ENCODE data around the gene CRIM1. TPM values are rescaled to one million over a fixed set of nuclear protein-coding genes. Genes with fewer than 3 reads are reported as not detected.
A peak's percentile ranks its signal among the peaks of the same experiment; 100 is the strongest.

The CRIM1 gene
- total and polyA plus RNA-seq, 7 experiments from 2014 or later, result 0.10 to 7.1 (median 0.92) TPM

- intact Hi-C loops (cut with micrococcal nuclease), result loop anchor here in 1 of 2 donors (1.0 to 5.0 kb wide), 3 partner anchors 242 to 370 kb away; partner anchors contain the start of genes CRIM1 and STRN
These were observed 242.2 kb downstream of the CRIM1 start, which contains the start of gene FEZ2 for GRCh38 chr2:36597532-36598377. Gene FEZ2, minus strand, starts transcription at chr2:36598168. Its CDS starts 26 bp downstream, at chr2:36598142.

More at GRCh38 chr2:36597532-36598377, 242.2 kb downstream of the CRIM1 start, which contains the start of gene FEZ2:
- H3K4me3 ChIP-seq (ENCODE audit: low read length), result peak within 1 kb of the TSS; percentile 63
- peaks cover 9 to 16% of the 10 kb centered on the region in 2 donors for H3K4me1 ChIP-seq (ENCODE audit: control insufficient read depth in 2 of 2, insufficient read depth in 2 of 2, low read length in 2 of 2)
- DNase-seq, result peak; percentile 24 to 80 (median 41)
- peaks cover 26 to 45% (median 35%) of the 10 kb centered on the region in 7 donors for H3K4me1 Mint-ChIP-seq
- H3K36me3 ChIP-seq (ENCODE audit: control insufficient read depth in 2 of 3, insufficient read depth in 3 of 3, low read length in 3 of 3), result peaks cover 0 to 4% (median 0%) of the 10 kb centered on the region in 3 experiments
- peak within 1 kb of the TSS; percentile 69 to 97 (median 83) for H3K27ac Mint-ChIP-seq
- H3K4me3 Mint-ChIP-seq, result peak within 1 kb of the TSS; percentile 91 to 98 (median 92)
- POLR2A ChIA-PET, result no interaction called here
- H3K9me3 ChIP-seq (ENCODE audit: control insufficient read depth in 2 of 3, low read length in 3 of 3), result no peaks in the 10 kb centered on the region
- no peaks in the 10 kb centered on the region for H3K27me3 Mint-ChIP-seq
- no peaks in the 10 kb centered on the region for H3K27me3 ChIP-seq (ENCODE audit: control insufficient read depth in 2 of 2, insufficient read depth in 2 of 2, low read length in 2 of 2)
- ATAC-seq, result peak; percentile 92
- peaks cover 0 to 13% (median 0%) of the 10 kb centered on the region in 5 donors for H3K36me3 Mint-ChIP-seq
- no peaks in the 10 kb centered on the region for H3K9me3 Mint-ChIP-seq
- peak within 1 kb of the TSS; percentile 60 for H3K27ac ChIP-seq (ENCODE audit: low read depth, low read length)
- CTCF ChIA-PET, result no interaction called here

Other genes with a start within 250 kb of the CRIM1 start
- 10 to 100 TPM; 11.2 to 21.9 (median 14.0) TPM for gene FEZ2, start 242.4 kb downstream of the CRIM1 start, total RNA-seq
- gene FEZ2, start 242.4 kb downstream of the CRIM1 start, polyA plus RNA-seq, result 1 to 10 TPM; 1.7 to 2.9 TPM

Data from naive thymus-derived CD4-positive, alpha-beta T cell (primary cell).